GM18907 (cell line): Measurements from ENCODE around the gene ACOXL.
"Not testable (repeated sequence)": the region's sequence is repeated elsewhere in the genome, so short reads cannot be mapped to it uniquely, and the experiment has no call there.

Source experiments
- ATAC-seq: cut with Tn5 transposase; IDR thresholded peaks from one replicate; pipeline ENCODE4 v1.9.1; 2021; ENCODE audit warnings: mild to moderate bottlenecking, moderate library complexity; ENCODE audit not compliant: unreplicated experiment

ACOXL gene

GRCh38 chr2:110852541-110853263 is 120.3 kb downstream of the ACOXL start:
- no peak for ATAC-seq

DNA sequence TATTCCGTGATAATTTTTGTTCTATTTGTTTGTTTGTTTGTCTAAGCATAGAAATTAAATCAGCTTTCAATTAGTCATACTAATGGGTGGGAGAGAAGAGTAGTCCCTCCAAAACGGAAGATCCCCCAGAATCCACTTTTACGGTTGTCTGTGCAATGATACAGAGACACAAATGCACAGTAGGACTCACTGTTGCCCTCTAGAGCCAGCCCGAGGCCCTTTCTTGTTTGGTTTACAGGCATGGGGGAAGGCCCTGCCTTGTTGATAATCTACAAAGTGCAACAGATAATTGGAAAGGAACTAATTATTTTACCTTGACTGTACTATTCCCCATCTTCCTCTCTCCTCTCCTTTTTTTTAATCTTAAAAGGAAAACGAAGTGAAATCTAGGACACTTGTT is 121.1 kb downstream of the ACOXL start:
- no peak for ATAC-seq

DNA sequence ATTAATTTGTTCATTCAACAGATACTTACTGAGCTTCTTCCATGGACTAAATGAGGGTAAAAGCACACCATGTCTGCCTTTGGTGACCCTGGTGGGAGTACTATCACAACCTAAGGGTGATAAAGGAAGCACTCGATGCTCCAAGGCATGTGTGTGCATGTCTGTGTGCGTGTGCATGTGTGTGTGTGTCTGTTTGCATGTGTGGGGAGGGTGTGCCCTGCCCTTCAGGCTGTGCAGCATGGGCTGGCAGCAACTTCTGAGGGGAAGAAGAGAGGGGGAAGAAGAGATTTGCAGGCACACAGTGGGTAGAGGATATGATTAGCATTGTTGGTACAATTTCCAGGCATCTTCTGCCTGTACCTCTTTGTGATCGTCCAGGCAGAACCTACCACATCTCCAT is 121.6 kb downstream of the ACOXL start:
- no peak for ATAC-seq

DNA sequence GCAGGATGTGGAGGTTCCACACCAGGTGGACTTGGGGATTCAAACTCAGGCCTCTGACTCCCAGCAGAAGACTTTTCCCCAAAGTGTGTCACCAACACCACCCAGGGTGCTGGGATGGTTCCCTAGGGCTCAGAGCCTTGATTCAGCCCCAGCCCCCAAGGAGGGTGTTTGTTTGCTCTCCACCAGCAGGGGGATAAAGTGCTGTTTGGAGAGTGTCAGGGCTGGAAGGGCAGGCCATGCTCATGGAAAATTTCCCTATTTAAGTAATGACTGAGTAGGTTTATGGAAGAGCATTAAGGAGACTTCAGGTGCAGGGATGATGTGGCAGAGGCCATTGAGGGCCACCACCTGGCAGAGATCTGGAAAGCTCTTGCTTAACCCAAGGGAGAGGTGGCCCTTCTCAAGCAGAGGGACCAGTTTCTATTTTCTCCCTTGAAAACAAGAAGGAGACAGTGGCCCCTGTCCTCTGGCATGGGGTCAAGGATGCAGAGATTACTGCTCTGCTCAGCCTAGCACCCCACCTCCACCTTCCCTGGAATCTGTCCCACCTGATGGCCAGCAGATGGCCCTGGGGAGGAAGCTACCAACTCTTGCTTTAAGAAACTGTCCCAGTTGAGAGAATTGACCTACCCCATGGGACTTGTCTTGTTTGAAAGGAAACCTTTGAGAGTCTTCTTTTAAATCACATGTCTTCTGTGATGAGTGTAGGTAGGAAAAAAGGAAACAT is 122.1 kb downstream of the ACOXL start:
- peak; percentile 38 for ATAC-seq

GRCh38 chr2:110855841-110856240 is 123.5 kb downstream of the ACOXL start:
- not testable (repeated sequence) for ATAC-seq

GRCh38 chr2:110858135-110858725 is 125.9 kb downstream of the ACOXL start:
- ATAC-seq: peak; percentile 77

DNA sequence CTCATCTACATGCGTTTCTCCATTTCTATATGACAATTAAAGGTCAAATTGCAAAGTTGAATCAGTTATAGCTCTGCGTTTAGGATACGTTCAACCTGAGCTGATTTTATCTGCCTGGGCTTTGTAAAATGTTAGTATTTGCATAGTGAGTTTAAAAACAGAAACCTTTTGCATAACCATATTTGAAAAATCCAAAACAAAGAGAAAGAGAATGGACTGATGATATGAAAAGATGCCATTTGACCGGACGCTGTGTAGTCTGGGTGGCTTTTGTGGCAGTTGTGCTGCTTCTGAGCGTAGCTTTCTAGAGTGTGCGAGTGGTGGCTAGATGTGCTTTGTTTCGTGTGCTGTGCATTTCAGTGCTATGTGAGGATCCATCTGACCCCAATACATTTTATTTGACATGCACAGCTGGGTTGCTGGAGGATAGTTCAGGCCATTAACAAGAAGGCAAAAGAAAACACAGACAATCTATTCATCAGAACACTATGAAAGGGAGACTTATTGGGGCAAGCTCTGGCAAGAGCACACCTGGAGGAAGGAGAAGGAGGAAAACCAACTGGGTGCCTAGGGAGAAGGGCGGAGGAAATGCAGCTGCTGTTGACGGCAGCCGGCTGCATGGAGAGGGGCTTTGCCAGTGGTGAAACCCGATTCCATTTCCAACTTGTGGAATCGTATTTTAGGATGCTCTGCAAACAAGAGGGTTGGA is 126.8 kb downstream of the ACOXL start:
- ATAC-seq: no peak

DNA sequence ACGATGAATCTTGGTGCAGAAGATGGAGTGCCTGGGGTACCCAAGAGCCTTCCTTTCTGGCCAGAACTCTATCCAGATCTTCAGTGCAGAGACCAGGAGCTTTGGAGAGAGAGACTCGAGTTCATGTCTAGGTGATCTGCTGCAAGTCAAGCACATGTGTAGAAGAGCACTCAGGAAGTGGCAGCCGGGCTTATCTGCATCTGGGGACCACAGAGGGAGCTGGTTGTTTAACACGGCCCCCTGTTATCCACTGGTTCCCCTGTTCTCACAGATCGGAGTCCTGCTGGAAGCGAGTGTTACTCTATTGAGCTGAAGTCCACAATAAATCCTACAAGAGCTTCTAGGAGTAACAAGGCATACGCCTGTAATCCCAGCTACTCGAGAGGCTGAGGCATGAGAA is 128.3 kb downstream of the ACOXL start:
- ATAC-seq: no peak

DNA sequence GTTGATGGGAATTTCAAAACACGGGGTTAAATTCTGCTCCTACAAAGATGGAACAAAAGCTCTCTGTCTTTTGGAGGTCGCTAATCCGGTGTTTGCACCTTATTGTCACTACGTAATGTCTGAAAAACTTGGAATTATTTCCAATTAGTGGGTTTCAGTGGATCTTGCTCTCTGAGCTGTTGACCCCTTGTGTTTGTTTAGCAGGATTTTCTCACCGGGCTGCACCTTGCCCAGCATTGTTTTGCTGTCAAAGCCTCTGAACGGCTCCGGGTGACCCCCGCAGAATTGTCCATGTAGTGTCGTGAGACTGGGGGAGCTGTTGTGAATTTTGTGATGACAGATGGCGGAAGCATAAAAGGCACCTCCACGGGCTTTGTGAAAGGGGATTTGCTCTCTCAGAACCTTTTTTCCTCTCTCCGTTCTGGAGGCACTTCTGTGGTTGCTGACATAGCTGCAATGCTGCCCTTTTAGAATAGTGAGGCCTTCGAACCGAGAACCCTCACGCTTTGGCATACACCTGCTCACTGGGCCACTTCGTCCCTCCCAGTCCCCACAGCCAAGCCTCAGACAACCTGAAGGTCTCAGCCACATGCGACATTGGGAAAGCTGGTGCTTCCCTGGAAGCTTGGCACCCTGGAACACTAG is 129.4 kb downstream of the ACOXL start:
- no peak for ATAC-seq

DNA sequence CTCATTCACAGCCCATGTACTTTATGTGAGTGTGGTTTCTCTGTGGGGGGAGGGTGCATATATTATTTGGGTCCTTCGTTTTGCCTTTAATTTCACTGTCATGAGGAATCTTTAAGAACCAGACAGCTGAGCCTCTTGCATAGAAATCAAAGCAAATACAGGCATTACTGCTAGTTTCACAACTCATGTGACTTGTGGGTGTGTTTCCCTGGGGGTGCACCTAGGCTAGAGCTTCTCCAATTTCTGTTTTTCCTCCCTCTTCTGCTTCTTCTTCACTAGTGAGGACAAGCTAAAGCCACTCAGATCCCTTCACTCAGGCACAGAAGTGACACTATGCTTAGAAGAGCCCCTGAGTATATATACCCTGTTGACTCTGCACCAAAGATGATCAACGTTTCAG is 131.4 kb downstream of the ACOXL start:
- no peak for ATAC-seq

- no peak for ATAC-seq
Measured at GRCh38 chr2:110864176-110864575, 131.8 kb downstream of the ACOXL start.

DNA sequence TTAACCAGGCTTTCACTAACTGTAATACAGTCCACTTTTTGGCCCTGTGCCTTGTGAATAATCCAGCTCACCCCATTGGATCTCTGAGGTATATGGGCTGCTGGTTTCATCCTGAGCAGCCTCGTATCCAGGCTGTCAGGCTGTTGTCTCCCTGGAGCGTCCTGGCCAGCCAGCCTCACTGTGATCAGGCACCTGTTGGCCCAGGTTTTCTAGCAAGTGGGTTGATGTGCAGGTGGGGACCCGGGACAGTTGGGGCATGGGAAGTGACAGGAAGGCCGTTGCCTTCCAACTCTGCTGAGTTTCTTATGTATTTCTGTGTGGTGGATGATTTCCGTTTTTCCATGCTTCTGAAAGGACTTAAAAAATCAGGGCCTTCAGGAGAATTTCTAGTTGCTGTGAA is 132.4 kb downstream of the ACOXL start:
- ATAC-seq: no peak

- ATAC-seq: peak; percentile 88
Measured at GRCh38 chr2:110865188-110865587, 132.8 kb downstream of the ACOXL start.

- no peak for ATAC-seq
Measured at GRCh38 chr2:110866045-110866444, 133.7 kb downstream of the ACOXL start.

- no peak for ATAC-seq
Measured at GRCh38 chr2:110866466-110866865, 134.1 kb downstream of the ACOXL start.

DNA sequence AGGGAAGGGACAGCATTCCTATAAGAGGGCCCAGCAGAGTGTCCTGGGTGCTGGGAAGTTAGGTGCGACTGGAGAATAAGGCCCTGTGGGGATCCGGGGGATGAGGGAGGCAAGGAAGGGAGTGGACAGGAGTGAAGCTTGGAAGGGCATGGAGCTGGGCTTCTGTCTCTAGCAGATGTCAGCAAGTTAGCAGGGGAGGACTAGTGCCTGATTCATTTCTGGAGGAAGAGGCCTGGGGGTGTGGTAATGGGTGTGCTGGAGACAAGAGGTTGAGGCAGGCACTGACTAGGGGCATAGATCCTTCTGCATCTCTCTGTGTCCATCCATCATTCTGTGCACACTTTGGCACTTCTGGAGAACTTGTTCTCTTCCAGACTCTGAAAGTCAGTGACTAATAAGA is 134.7 kb downstream of the ACOXL start:
- no peak for ATAC-seq

GRCh38 chr2:110868971-110869370 is 136.6 kb downstream of the ACOXL start:
- ATAC-seq: no peak

GRCh38 chr2:110869472-110870446 is 137.4 kb downstream of the ACOXL start:
- ATAC-seq: no peak

DNA sequence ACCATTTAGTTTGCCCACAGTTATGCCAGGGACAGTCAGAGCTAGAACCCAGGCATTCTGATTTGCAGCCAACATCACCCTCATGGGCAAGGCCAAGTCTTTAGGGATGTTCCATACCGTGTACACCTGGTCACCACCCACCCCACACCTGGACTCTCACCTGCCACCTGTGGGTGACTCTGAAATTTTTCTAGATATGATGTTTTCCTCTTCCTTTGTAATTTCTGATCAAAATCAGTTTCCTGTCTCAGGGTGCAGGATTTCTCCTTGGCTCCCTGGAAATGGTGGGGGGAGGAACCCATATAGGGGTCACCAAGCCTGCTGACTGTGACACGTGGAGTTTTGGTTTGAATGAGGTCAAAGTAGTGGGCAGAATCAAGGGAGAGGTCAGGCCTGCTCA is 138.2 kb downstream of the ACOXL start:
- ATAC-seq: no peak

- ATAC-seq: no peak
Measured at GRCh38 chr2:110871637-110872036, 139.3 kb downstream of the ACOXL start.
